ENCODE results near the gene GHRH.

DNA sequence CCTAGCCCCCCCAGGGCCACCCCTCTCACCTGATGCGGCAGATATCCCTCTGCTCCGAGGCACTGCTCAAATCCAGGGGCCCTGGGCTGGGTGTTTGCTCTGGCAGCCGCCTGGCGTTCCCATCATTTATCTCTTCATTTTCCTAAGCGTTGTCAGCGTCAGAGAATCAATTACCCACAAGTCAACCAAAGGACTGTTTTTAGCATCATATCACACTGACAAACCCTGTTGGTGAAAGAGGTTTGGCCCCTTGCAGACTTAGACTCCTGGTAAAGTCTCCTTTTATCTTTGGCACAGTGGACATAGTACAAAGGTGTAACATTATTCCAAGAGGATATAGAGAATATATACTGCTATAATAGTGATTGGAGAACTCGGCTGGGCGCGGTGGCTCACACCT lies at the start of gene GHRH:
- TF ChIP-seq, protein P1, sequence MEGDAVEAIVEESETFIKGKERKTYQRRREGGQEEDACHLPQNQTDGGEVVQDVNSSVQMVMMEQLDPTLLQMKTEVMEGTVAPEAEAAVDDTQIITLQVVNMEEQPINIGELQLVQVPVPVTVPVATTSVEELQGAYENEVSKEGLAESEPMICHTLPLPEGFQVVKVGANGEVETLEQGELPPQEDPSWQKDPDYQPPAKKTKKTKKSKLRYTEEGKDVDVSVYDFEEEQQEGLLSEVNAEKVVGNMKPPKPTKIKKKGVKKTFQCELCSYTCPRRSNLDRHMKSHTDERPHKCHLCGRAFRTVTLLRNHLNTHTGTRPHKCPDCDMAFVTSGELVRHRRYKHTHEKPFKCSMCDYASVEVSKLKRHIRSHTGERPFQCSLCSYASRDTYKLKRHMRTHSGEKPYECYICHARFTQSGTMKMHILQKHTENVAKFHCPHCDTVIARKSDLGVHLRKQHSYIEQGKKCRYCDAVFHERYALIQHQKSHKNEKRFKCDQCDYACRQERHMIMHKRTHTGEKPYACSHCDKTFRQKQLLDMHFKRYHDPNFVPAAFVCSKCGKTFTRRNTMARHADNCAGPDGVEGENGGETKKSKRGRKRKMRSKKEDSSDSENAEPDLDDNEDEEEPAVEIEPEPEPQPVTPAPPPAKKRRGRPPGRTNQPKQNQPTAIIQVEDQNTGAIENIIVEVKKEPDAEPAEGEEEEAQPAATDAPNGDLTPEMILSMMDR (IDR thresholded peaks at IDR 0.05; ENCODE audit: borderline replicate concordance, extremely low read depth, low read length, poor library complexity, severe bottlenecking): no peak
- TF ChIP-seq EZH2 (IDR thresholded peaks at IDR 0.05; ENCODE audit: borderline replicate concordance, low read depth, low read length, severe bottlenecking): no peak

Data from DND-41 (cell line).